Tongue (tissue), 2 donors: ENCODE measurements around the gene UBQLNL. TPM values are rescaled to one million over a fixed set of nuclear protein-coding genes. Genes with fewer than 3 reads are reported as not detected.

Experiments used
- DNase-seq: peaks from one replicate; pipeline ENCODE4 v3.0.0-alpha.2; 2015
- total RNA-seq: library from RNA; depleted of rRNA; stranded (reverse); fragments of >200 nt; gene quantifications from one replicate; pipeline ENCODE4 v1.2.3, GENCODE V29; 2014

The UBQLNL gene
- total RNA-seq, 1 donor from 2014 or later, result 0.10 TPM

- peak; percentile 54 for DNase-seq
Measured at GRCh38 chr11:5507177-5507932, 9.1 kb downstream of the UBQLNL start.

- DNase-seq, result no peak
Measured at GRCh38 chr11:5505363-5506048, 11.0 kb downstream of the UBQLNL start.

- DNase-seq, result no peak
Measured at GRCh38 chr11:5504403-5504921, 12.0 kb downstream of the UBQLNL start.

GRCh38 chr11:5500393-5500801 is 16.1 kb downstream of the UBQLNL start:
- DNase-seq, result no peak

- DNase-seq, result no peak
Measured at GRCh38 chr11:5499671-5500070, 16.8 kb downstream of the UBQLNL start.

GRCh38 chr11:5489576-5490357 is 26.7 kb downstream of the UBQLNL start:
- no peak for DNase-seq

- no peak for DNase-seq
Measured at GRCh38 chr11:5488798-5489399, 27.6 kb downstream of the UBQLNL start.

GRCh38 chr11:5488385-5488784 is 28.1 kb downstream of the UBQLNL start, which contains the start of gene OR52D1:
Gene OR52D1, plus strand, starts transcription at chr11:5488685. Its CDS starts 22 bp downstream, at chr11:5488707.
- no peak for DNase-seq

- DNase-seq, result no peak
Measured at GRCh38 chr11:5486421-5486820, 30.1 kb downstream of the UBQLNL start.

GRCh38 chr11:5486003-5486402 is 30.5 kb downstream of the UBQLNL start:
- no peak for DNase-seq

GRCh38 chr11:5476186-5476819 is 40.2 kb downstream of the UBQLNL start:
- peak; percentile 57 for DNase-seq

GRCh38 chr11:5473921-5474320 is 42.6 kb downstream of the UBQLNL start:
- DNase-seq, result no peak

GRCh38 chr11:5467527-5467926 is 49.0 kb downstream of the UBQLNL start:
- no peak for DNase-seq

Other genes starting within 250 kb of the UBQLNL start
- 3.3 TPM for gene HBE1, start 246.8 kb downstream of the UBQLNL start, total RNA-seq
- gene OR51B4, start 214.8 kb downstream of the UBQLNL start, total RNA-seq, result not detected
- 1.0 TPM for gene OR51B2, start 192.4 kb downstream of the UBQLNL start, total RNA-seq
- not detected for gene OR51B5, start 173.2 kb downstream of the UBQLNL start, total RNA-seq
- gene OR51B6, start 165.2 kb downstream of the UBQLNL start, total RNA-seq, result not detected
- not detected for gene OR51M1, start 132.9 kb downstream of the UBQLNL start, total RNA-seq
- not detected for gene OR51Q1, start 94.6 kb downstream of the UBQLNL start, total RNA-seq
- not detected for gene OR51I1, start 75.2 kb downstream of the UBQLNL start, total RNA-seq
- gene OR51I2, start 67.4 kb downstream of the UBQLNL start, total RNA-seq, result not detected
- not detected for gene OR52D1, start 28.0 kb downstream of the UBQLNL start, total RNA-seq
- not detected for gene UBQLN3, start 6.7 kb downstream of the UBQLNL start, total RNA-seq
- not detected for gene OR52H1, start 31.8 kb upstream of the UBQLNL start, total RNA-seq
- not detected for gene OR52B6, start 64.2 kb upstream of the UBQLNL start, total RNA-seq
- gene TRIM6, start 79.9 kb upstream of the UBQLNL start, total RNA-seq, result 6.5 TPM
- 8.1 TPM for gene TRIM34, start 108.3 kb upstream of the UBQLNL start, total RNA-seq
- 16.3 TPM for gene TRIM5, start 168.4 kb upstream of the UBQLNL start, total RNA-seq
- gene TRIM22, start 173.1 kb upstream of the UBQLNL start, total RNA-seq, result 13.4 TPM
- 0.10 TPM for gene OR56B1, start 219.7 kb upstream of the UBQLNL start, total RNA-seq
- not detected for gene OR52N4, start 237.5 kb upstream of the UBQLNL start, total RNA-seq